Transverse colon (tissue), 4 donors: ENCODE results near the gene SERTM1.

Experiments used
- POLR2AphosphoS5 ChIP-seq, 3 donors: sonication (generic); formaldehyde crosslinking; IDR thresholded peaks; one replicate each; pipeline ENCODE4 v1.6.1; 2016; ENCODE audit warnings: antibody characterized with exemption in 3 of 3
- TF ChIP-seq, protein P1 (sequence below), 5 experiments: fragments of 200-600 bp in 3 of 5; fragments of 450-650 bp in 2 of 5; sonication (generic) in 3 of 5; IDR thresholded peaks; 1 replicate in 2 of 5; 2 replicates in 3 of 5; pipeline ENCODE4 v1.5.1; 2016 to 2017; ENCODE audit warnings: antibody characterized with exemption in 5 of 5, inconsistent platforms in 3 of 5, mild to moderate bottlenecking in 2 of 5, moderate library complexity in 1 of 5

DNA sequence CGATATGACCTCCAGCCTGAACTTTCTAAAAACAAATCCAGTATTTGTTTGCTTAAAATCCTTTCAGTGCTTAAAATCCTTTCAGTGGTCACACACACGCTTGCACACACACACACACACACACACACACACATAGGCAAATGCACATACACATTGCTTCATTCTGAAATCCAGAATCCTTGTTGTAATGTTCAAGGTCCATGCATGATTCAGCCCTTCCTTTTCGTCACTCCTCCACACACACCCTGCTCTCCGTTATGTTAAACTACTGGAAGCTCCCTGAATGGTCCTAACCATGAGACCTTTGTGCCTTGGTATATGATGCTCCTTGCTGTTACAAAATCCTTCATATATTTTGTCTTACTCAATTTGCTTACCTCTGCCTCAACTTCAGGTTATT is 44.9 kb downstream of the SERTM1 start:
- TF ChIP-seq, protein P1, sequence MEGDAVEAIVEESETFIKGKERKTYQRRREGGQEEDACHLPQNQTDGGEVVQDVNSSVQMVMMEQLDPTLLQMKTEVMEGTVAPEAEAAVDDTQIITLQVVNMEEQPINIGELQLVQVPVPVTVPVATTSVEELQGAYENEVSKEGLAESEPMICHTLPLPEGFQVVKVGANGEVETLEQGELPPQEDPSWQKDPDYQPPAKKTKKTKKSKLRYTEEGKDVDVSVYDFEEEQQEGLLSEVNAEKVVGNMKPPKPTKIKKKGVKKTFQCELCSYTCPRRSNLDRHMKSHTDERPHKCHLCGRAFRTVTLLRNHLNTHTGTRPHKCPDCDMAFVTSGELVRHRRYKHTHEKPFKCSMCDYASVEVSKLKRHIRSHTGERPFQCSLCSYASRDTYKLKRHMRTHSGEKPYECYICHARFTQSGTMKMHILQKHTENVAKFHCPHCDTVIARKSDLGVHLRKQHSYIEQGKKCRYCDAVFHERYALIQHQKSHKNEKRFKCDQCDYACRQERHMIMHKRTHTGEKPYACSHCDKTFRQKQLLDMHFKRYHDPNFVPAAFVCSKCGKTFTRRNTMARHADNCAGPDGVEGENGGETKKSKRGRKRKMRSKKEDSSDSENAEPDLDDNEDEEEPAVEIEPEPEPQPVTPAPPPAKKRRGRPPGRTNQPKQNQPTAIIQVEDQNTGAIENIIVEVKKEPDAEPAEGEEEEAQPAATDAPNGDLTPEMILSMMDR (IDR thresholded peaks at IDR 0.05) = no peak
- TF ChIP-seq POLR2AphosphoS5 (IDR thresholded peaks at IDR 0.05) = no peak
